Prostate gland (tissue), 2 donors: Measurements from ENCODE around the gene SMC5. TPM values are rescaled to one million over a fixed set of nuclear protein-coding genes. Genes with fewer than 3 reads are reported as not detected.
"Not testable (repeated sequence)": the region's sequence is repeated elsewhere in the genome, so short reads cannot be mapped to it uniquely, and the experiment has no call there.

Experiments used
- DNase-seq: peaks from one replicate; pipeline ENCODE4 v3.0.0-alpha.2; 2019; ENCODE audit warnings: low spot score
- H3K27ac ChIP-seq, 2 donors: fragments of 200-600 bp; sonication (generic); 2 replicates each; pipeline ENCODE4 v1.5.1; 2017 to 2019
- H3K27me3 ChIP-seq: fragments of 200-600 bp; sonication (generic); replicated peaks from 2 replicates; pipeline ENCODE4 v1.5.1; 2019; ENCODE audit not compliant: insufficient read depth
- H3K36me3 ChIP-seq, 2 donors: fragments of 200-600 bp; sonication (generic); 1 replicate in 1 of 2; 2 replicates in 1 of 2; pipeline versions ENCODE4 v1.5.1 to v1.8.1; 2017 to 2019
- H3K4me1 ChIP-seq: fragments of 200-600 bp; sonication (generic); replicated peaks from 2 replicates; pipeline ENCODE4 v1.5.1; 2019
- H3K4me3 ChIP-seq, 2 donors: fragments of 200-600 bp; sonication (generic); 2 replicates each; pipeline ENCODE4 v1.5.1; 2017 to 2019
- H3K9me3 ChIP-seq: fragments of 200-600 bp; sonication (generic); 2 replicates; pipeline ENCODE4 v1.5.1; 2017
- CTCF ChIP-seq, 4 experiments: fragments of 200-600 bp in 2 of 4; fragments of 450-650 bp in 2 of 4; sonication (generic) in 2 of 4; IDR thresholded peaks; 1 replicate in 3 of 4; 2 replicates in 1 of 4; pipeline ENCODE4 v1.5.1; 2016 to 2019; ENCODE audit warnings: antibody characterized with exemption in 4 of 4, mild to moderate bottlenecking in 2 of 4, moderate library complexity in 2 of 4
- POLR2A ChIP-seq: fragments of 450-650 bp; IDR thresholded peaks from one replicate; pipeline ENCODE4 v1.6.1; 2016; ENCODE audit warnings: antibody characterized with exemption, mild to moderate bottlenecking
- POLR2AphosphoS5 ChIP-seq: sonication (generic); formaldehyde crosslinking; IDR thresholded peaks from one replicate; pipeline ENCODE4 v1.6.1; 2017; ENCODE audit warnings: antibody characterized with exemption
- WGBS: methylation state at CpG from one replicate; pipeline ENCODE4 v1.1.5; 2018; 5-methylcytosine and 5-hydroxymethylcytosine counted together
- intact Hi-C: fragments of 100-400 bp; cut with DNase I; formaldehyde crosslinking; loops from one replicate; pipeline ENCODE4 v1.14.2; 2022
- total RNA-seq, 2 donors: library from RNA; depleted of rRNA; stranded (reverse); fragments of >200 nt; gene quantifications; one replicate each; pipeline ENCODE4 v1.1.0, GENCODE V29; 2016

SMC5 gene
- total RNA-seq, 2 donors from 2014 or later = 28.7 to 29.7 TPM

GRCh38 chr9:70318002-70318401 is 59.2 kb downstream of the SMC5 start:
- WGBS = 90% methylated on average over 6 of the region's 6 CpGs
- peaks cover 0 to 2% of the 10 kb centered on the region in 2 donors for H3K36me3 ChIP-seq
- intact Hi-C loops = no loop called here

GRCh38 chr9:70322096-70322495 is 63.3 kb downstream of the SMC5 start:
- DNase-seq = no peak
- Histone ChIP-seq H3K4me1 (no peaks in the 10 kb centered on the region), H3K36me3 (peaks cover 0 to 5% of the 10 kb centered on the region in 2 donors), H3K27ac (no peak overlapping the region), H3K9me3 (no peaks in the 10 kb centered on the region), H3K27me3 (no peaks in the 10 kb centered on the region), H3K4me3 (no peak overlapping the region)
- WGBS = 72% methylated on average over 4 of the region's 4 CpGs
- intact Hi-C loops = no loop called here
- TF ChIP-seq POLR2A (no peak), POLR2AphosphoS5 (no peak), CTCF (IDR thresholded peaks at IDR 0.05) (no peak)

More at GRCh38 chr9:70318002-70318401, 59.2 kb downstream of the SMC5 start:
- Histone ChIP-seq H3K4me3 (no peak overlapping the region), H3K27me3 (no peaks in the 10 kb centered on the region), H3K27ac (no peak overlapping the region), H3K4me1 (no peaks in the 10 kb centered on the region), H3K9me3 (no peaks in the 10 kb centered on the region)
- TF ChIP-seq POLR2AphosphoS5 (no peak), CTCF (IDR thresholded peaks at IDR 0.05) (no peak), POLR2A (no peak)
- DNase-seq = no peak

GRCh38 chr9:70324963-70325362 is 66.2 kb downstream of the SMC5 start:
- Histone ChIP-seq H3K27ac (no peak overlapping the region), H3K27me3 (no peaks in the 10 kb centered on the region), H3K4me1 (no peaks in the 10 kb centered on the region), H3K4me3 (no peak overlapping the region), H3K9me3 (no peaks in the 10 kb centered on the region), H3K36me3 (peaks cover 0 to 5% of the 10 kb centered on the region in 2 donors)
- intact Hi-C loops = no loop called here
- TF ChIP-seq POLR2A = no peak
- no peak for TF ChIP-seq CTCF (IDR thresholded peaks at IDR 0.05)
- TF ChIP-seq POLR2AphosphoS5 = no peak
- no peak for DNase-seq
- WGBS = 93% methylated on average over 3 of the region's 3 CpGs

- H3K36me3 ChIP-seq, H3K4me1 ChIP-seq, H3K27ac ChIP-seq, H3K9me3 ChIP-seq, intact Hi-C loops, H3K27me3 ChIP-seq, DNase-seq, H3K4me3 ChIP-seq: not testable (repeated sequence)
- 92% methylated on average over 4 of the region's 4 CpGs for WGBS
These were observed 69.8 kb downstream of the SMC5 start for GRCh38 chr9:70328625-70329024.

GRCh38 chr9:70340572-70340971 is 81.8 kb downstream of the SMC5 start:
- Histone ChIP-seq H3K27me3 (no peaks in the 10 kb centered on the region), H3K27ac (no peak overlapping the region), H3K4me1 (no peaks in the 10 kb centered on the region), H3K9me3 (no peaks in the 10 kb centered on the region), H3K4me3 (no peak overlapping the region), H3K36me3 (no peaks in the 10 kb centered on the region)
- intact Hi-C loops = loop anchor here (10.0 kb wide), 1 partner anchor 226 kb away; no protein-coding TSS in a partner anchor
- TF ChIP-seq POLR2A = no peak
- TF ChIP-seq CTCF (IDR thresholded peaks at IDR 0.05) = peak; percentile 47 to 59 (median 52)
- no peak for DNase-seq
- 5% methylated on average over 1 of the region's 1 CpG for WGBS
